H9 (cell line): Measurements from ENCODE around the gene MTNR1A. TPM values are rescaled to one million over a fixed set of nuclear protein-coding genes. Genes with fewer than 3 reads are reported as not detected.

Experiments
- DNase-seq: peaks from one replicate; pipeline ENCODE4 v3.0.0-alpha.2; 2017
- H2AFZ ChIP-seq: one replicate; pipeline ENCODE4 v1.6.1; 2013; ENCODE audit warnings: mild to moderate bottlenecking, low read length, control low read depth, moderate library complexity
- H2AK5ac ChIP-seq: 2 replicates; pipeline ENCODE4 v1.6.1; 2013; ENCODE audit warnings: low read length, control low read depth, mixed read lengths; ENCODE audit not compliant: insufficient read length
- H2BK120ac ChIP-seq: one replicate; pipeline ENCODE4 v1.6.1; 2013; ENCODE audit warnings: low read depth, mild to moderate bottlenecking, low read length, control low read depth, inconsistent platforms; ENCODE audit not compliant: poor library complexity, severe bottlenecking
- H2BK12ac ChIP-seq: 2 replicates; pipeline ENCODE4 v1.6.1; 2013; ENCODE audit warnings: low read length, control low read depth, mixed read lengths, low read depth; ENCODE audit not compliant: insufficient read length
- H2BK15ac ChIP-seq: 2 replicates; pipeline ENCODE4 v1.6.1; 2013; ENCODE audit warnings: low read depth, low read length, control low read depth
- H2BK20ac ChIP-seq: one replicate; pipeline ENCODE4 v1.6.1; 2013; ENCODE audit warnings: low read depth, mild to moderate bottlenecking, low read length, control low read depth, inconsistent platforms; ENCODE audit not compliant: poor library complexity, severe bottlenecking
- H2BK5ac ChIP-seq: 2 replicates; pipeline ENCODE4 v1.6.1; 2013; ENCODE audit warnings: low read length, control low read depth, mixed read lengths; ENCODE audit not compliant: insufficient read length
- H3K14ac ChIP-seq: 2 replicates; pipeline ENCODE4 v1.6.1; 2013; ENCODE audit warnings: low read length, control low read depth; ENCODE audit not compliant: insufficient read depth
- H3K18ac ChIP-seq: 2 replicates; pipeline ENCODE4 v1.6.1; 2013; ENCODE audit warnings: low read depth, mild to moderate bottlenecking, mixed read lengths, low read length, control low read depth; ENCODE audit not compliant: insufficient read length
- H3K23ac ChIP-seq: 2 replicates; pipeline ENCODE4 v1.6.1; 2013; ENCODE audit warnings: low read length, control low read depth, mixed read lengths, low read depth; ENCODE audit not compliant: insufficient read length
- H3K23me2 ChIP-seq: 2 replicates; pipeline ENCODE4 v1.6.1; 2013; ENCODE audit warnings: low read depth, mild to moderate bottlenecking, mixed read lengths, low read length, control low read depth; ENCODE audit not compliant: insufficient read length, poor library complexity, severe bottlenecking
- H3K27ac ChIP-seq: 2 replicates; pipeline ENCODE4 v1.5.1; 2013; ENCODE audit warnings: low read length, control low read depth, mixed read lengths, low read depth; ENCODE audit not compliant: insufficient read length
- H3K27me3 ChIP-seq: 2 replicates; pipeline ENCODE4 v1.6.1; 2013; ENCODE audit warnings: low read length, control low read depth, inconsistent platforms; ENCODE audit not compliant: insufficient read depth
- H3K4ac ChIP-seq: 2 replicates; pipeline ENCODE4 v1.6.1; 2013; ENCODE audit warnings: low read depth, mild to moderate bottlenecking, control low read depth, inconsistent platforms, low read length, moderate library complexity
- H3K4me1 ChIP-seq: 2 replicates; pipeline ENCODE4 v1.6.1; 2013; ENCODE audit warnings: low read length, control low read depth, inconsistent platforms; ENCODE audit not compliant: insufficient read depth
- H3K4me2 ChIP-seq: 2 replicates; pipeline ENCODE4 v1.6.1; 2013; ENCODE audit warnings: low read length, control low read depth, mixed read lengths; ENCODE audit not compliant: insufficient read length, insufficient read depth
- H3K56ac ChIP-seq: 2 replicates; pipeline ENCODE4 v1.6.1; 2013; ENCODE audit warnings: low read depth, mild to moderate bottlenecking, mixed read lengths, low read length, control low read depth; ENCODE audit not compliant: insufficient read length
- H3K79me1 ChIP-seq: 2 replicates; pipeline ENCODE4 v1.6.1; 2013; ENCODE audit warnings: low read depth, mild to moderate bottlenecking, moderate library complexity, low read length, control low read depth, inconsistent platforms; ENCODE audit not compliant: insufficient read depth, poor library complexity, severe bottlenecking
- H3K79me2 ChIP-seq: 2 replicates; pipeline ENCODE4 v1.6.1; 2013; ENCODE audit warnings: low read length, control low read depth, inconsistent platforms; ENCODE audit not compliant: insufficient read depth
- H3K9ac ChIP-seq: 2 replicates; pipeline ENCODE4 v1.6.1; 2013; ENCODE audit warnings: low read length, control low read depth, mixed read lengths; ENCODE audit not compliant: insufficient read length; ENCODE audit errors: extremely low read depth
- H3K9me3 ChIP-seq: one replicate; pipeline ENCODE4 v1.6.1; 2013; ENCODE audit warnings: low read depth, low read length, inconsistent platforms; ENCODE audit not compliant: control insufficient read depth
- H3T11ph ChIP-seq: one replicate; pipeline ENCODE4 v1.6.1; 2013; ENCODE audit warnings: mild to moderate bottlenecking, low read length, control low read depth, inconsistent platforms
- H4K20me1 ChIP-seq: one replicate; pipeline ENCODE4 v1.6.1; 2013; ENCODE audit not compliant: control insufficient read depth, insufficient read length, insufficient read depth
- H4K5ac ChIP-seq: 2 replicates; pipeline ENCODE4 v1.6.1; 2013; ENCODE audit warnings: low read depth, mild to moderate bottlenecking, mixed read lengths, low read length, control low read depth; ENCODE audit not compliant: insufficient read length
- H4K8ac ChIP-seq: replicated peaks from 2 replicates; pipeline ENCODE4 v1.6.1; 2013; ENCODE audit warnings: low read length, control low read depth, mixed read lengths, low read depth; ENCODE audit not compliant: insufficient read length
- H4K91ac ChIP-seq: 2 replicates; pipeline ENCODE4 v1.6.1; 2013; ENCODE audit warnings: low read depth, mild to moderate bottlenecking, moderate library complexity, mixed read lengths, low read length, control low read depth; ENCODE audit not compliant: insufficient read length
- H3K27ac Mint-ChIP-seq, 3 experiments: 2 replicates in 2 of 3; 3 replicates in 1 of 3; pipeline ENCODE4 v1.8.0; 2020 to 2021; ENCODE audit warnings: mixed read lengths in 3 of 3, mild to moderate bottlenecking in 1 of 3, moderate library complexity in 1 of 3
- H3K27me3 Mint-ChIP-seq: 2 replicates; pipeline ENCODE4 v1.8.0; 2021; ENCODE audit warnings: low read depth, mild to moderate bottlenecking, moderate library complexity, mixed read lengths
- H3K36me3 Mint-ChIP-seq, 3 experiments: 2 replicates in 2 of 3; 3 replicates in 1 of 3; pipeline ENCODE4 v1.8.0; 2020 to 2021; ENCODE audit warnings: low read depth in 3 of 3, mixed read lengths in 3 of 3; ENCODE audit not compliant: insufficient read depth in 1 of 3
- H3K4me1 Mint-ChIP-seq, 2 experiments: 2 replicates each; pipeline ENCODE4 v1.8.0; 2020; ENCODE audit warnings: mixed read lengths in 2 of 2
- H3K4me3 Mint-ChIP-seq, 2 experiments: 2 replicates in 1 of 2; 3 replicates in 1 of 2; pipeline ENCODE4 v1.8.0; 2020 to 2021; ENCODE audit warnings: mild to moderate bottlenecking in 2 of 2, mixed read lengths in 2 of 2, moderate library complexity in 1 of 2
- H3K9me3 Mint-ChIP-seq, 2 experiments: 2 replicates in 1 of 2; 3 replicates in 1 of 2; pipeline ENCODE4 v1.8.0; 2020; ENCODE audit warnings: mild to moderate bottlenecking in 2 of 2, mixed read lengths in 2 of 2, moderate library complexity in 1 of 2
- WGBS: extraction: QIAGEN DNeasy Blood & Tissue Kit; methylation state at CpG from one replicate; pipeline ENCODE4 v1.1.7; 2013; ENCODE audit warnings: missing lambda C conversion rate, low lambda C conversion rate, mixed read lengths; ENCODE audit not compliant: insufficient read length; ENCODE audit errors: extremely low coverage; 5-methylcytosine and 5-hydroxymethylcytosine counted together
- total RNA-seq: library from RNA; stranded (reverse); gene quantifications from 2 replicates; pipeline ENCODE4 v1.2.1, GENCODE V29; 2021
- TF ChIP-seq, protein P1 (sequence below): fragments of 200-600 bp; sonication (generic); conservative IDR thresholded peaks from 3 replicates; pipeline ENCODE4 v1.8.0; 2021; ENCODE audit warnings: antibody characterized with exemption, mild to moderate bottlenecking

Gene MTNR1A
- total RNA-seq, 1 experiment from 2014 or later, result 0.57 TPM

DNA sequence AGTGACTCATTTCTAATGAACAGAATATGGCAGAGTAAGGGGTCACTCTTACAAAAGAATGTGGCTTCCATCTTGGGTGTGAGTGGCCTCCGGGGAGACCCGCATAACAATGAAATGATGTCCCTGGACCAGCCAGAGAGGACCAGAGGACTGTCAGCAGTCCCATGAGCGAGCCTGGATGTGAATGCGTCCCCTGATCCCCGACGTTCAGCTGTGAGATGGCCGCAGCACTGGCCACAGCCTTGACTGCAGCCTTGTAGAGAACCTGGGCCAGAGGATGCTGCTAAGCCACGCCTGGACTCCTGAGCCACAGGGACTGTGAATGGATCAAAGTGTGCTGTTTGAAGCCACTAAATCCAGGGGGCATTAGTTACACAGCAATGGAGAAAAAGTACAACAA is 53.8 kb downstream of the MTNR1A start:
- H2BK120ac ChIP-seq, result no peak overlapping the region
- H3K23me2 ChIP-seq, result no peaks in the 10 kb centered on the region
- no peak overlapping the region for H2AFZ ChIP-seq
- Mint-ChIP-seq H3K9me3 (peaks cover 0 to 2% of the 10 kb centered on the region in 2 experiments; a peak in 2 of 5 replicates), H3K4me3 (no peak overlapping the region), H3K27ac (no peak overlapping the region), H3K27me3 (no peaks in the 10 kb centered on the region; the same call in 1 of the 2 replicates), H3K4me1 (peaks cover 5 to 8% of the 10 kb centered on the region in 2 experiments; a peak in 3 of 4 replicates), H3K36me3 (no peaks in the 10 kb centered on the region)
- no peak overlapping the region for H3K4me2 ChIP-seq
- H2BK20ac ChIP-seq, result no peak overlapping the region
- H4K20me1 ChIP-seq, result no peaks in the 10 kb centered on the region
- H3K23ac ChIP-seq, result no peak overlapping the region
- no peaks in the 10 kb centered on the region for H3K27me3 ChIP-seq
- H3T11ph ChIP-seq, result no peak overlapping the region
- TF ChIP-seq, protein P1, sequence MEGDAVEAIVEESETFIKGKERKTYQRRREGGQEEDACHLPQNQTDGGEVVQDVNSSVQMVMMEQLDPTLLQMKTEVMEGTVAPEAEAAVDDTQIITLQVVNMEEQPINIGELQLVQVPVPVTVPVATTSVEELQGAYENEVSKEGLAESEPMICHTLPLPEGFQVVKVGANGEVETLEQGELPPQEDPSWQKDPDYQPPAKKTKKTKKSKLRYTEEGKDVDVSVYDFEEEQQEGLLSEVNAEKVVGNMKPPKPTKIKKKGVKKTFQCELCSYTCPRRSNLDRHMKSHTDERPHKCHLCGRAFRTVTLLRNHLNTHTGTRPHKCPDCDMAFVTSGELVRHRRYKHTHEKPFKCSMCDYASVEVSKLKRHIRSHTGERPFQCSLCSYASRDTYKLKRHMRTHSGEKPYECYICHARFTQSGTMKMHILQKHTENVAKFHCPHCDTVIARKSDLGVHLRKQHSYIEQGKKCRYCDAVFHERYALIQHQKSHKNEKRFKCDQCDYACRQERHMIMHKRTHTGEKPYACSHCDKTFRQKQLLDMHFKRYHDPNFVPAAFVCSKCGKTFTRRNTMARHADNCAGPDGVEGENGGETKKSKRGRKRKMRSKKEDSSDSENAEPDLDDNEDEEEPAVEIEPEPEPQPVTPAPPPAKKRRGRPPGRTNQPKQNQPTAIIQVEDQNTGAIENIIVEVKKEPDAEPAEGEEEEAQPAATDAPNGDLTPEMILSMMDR, result no peak
- no peaks in the 10 kb centered on the region for H3K79me2 ChIP-seq
- H4K5ac ChIP-seq, result no peak overlapping the region
- no peaks in the 10 kb centered on the region for H3K4me1 ChIP-seq
- H3K9me3 ChIP-seq, result no peaks in the 10 kb centered on the region
- H3K27ac ChIP-seq, result no peak overlapping the region
- H3K79me1 ChIP-seq, result no peaks in the 10 kb centered on the region
- no peak overlapping the region for H3K18ac ChIP-seq
- no peak overlapping the region for H2AK5ac ChIP-seq
- no peak overlapping the region for H3K9ac ChIP-seq
- no peak overlapping the region for H4K8ac ChIP-seq
- H4K91ac ChIP-seq, result no peak overlapping the region
- H3K4ac ChIP-seq, result no peak overlapping the region
- no peak overlapping the region for H3K56ac ChIP-seq
- H3K14ac ChIP-seq, result no peak overlapping the region; the same call in 1 of the 2 replicates
- H2BK12ac ChIP-seq, result no peak overlapping the region
- no peak overlapping the region; the same call in 1 of the 2 replicates for H2BK15ac ChIP-seq
- H2BK5ac ChIP-seq, result no peak overlapping the region
- DNase-seq, result no peak
- no CpG with 5 or more reads among the region's 8 CpGs for WGBS
